ENCODE results near the gene AK5.

- no peak for TF ChIP-seq CTCF (IDR thresholded peaks at IDR 0.05)
- TF ChIP-seq POLR2A (IDR thresholded peaks at IDR 0.05) = no peak
These were observed 208.1 kb downstream of the AK5 start for GRCh38 chr1:77489910-77490309.
